KBM-7 (cell line): ENCODE measurements around the gene SYN1.
"Not testable (repeated sequence)": the region's sequence is repeated elsewhere in the genome, so short reads cannot be mapped to it uniquely, and the experiment has no call there.

ENCODE experiments used
- DNase-seq: peaks from one replicate; pipeline ENCODE4 v3.0.0-alpha.2; 2015
- in situ Hi-C: fragments of 300-500 bp; cut with MboI; formaldehyde crosslinking; loops from 2 replicates; pipeline ENCODE4 v1.14.3; 2020; ENCODE audit warnings: low sequenced_read_pairs, low pct_unique_long_range_greater_than_20kb, mixed read lengths

The SYN1 gene

DNA sequence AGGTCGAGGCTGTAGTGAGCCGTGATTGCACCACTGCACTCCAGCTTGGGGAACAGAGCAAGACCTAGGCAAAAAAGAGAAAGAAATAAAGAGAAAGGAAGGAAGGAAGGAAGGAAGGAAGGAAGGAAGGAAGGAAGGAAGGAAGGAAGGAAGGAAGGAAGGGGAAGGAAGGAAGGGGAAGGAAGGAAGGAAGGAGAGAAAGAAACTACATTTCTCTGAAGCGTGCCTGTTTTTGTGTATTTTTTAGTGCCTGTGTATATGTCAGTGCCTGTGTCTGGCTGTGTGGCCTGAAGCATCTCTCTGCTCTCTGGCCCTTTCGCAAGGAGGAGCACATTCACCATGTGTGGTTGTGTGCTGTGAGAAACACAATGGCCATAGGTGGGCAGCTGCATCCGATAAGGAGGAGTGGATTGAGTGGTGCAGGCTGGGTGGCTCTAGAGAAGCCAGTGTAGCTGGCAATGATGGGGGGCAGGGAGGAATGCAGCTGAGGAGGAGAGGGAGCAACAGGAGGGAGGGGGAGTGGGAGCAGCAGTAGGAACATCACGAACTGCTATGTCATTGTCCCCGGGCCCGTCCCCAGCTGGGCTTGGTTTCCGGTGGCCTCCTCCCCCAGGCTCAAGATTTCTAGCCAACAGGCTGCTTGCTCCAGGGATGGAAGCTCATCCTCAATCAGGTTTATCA lies 11.4 kb downstream of the SYN1 start:
- in situ Hi-C loops = no loop called here
- peak; percentile 88 for DNase-seq

- no peak for DNase-seq
- in situ Hi-C loops = no loop called here
These were observed 12.6 kb downstream of the SYN1 start for GRCh38 chrX:47607091-47607490.

- in situ Hi-C loops = no loop called here
- peak; percentile 48 for DNase-seq
These were observed 14.6 kb downstream of the SYN1 start for GRCh38 chrX:47605024-47605423.

DNA sequence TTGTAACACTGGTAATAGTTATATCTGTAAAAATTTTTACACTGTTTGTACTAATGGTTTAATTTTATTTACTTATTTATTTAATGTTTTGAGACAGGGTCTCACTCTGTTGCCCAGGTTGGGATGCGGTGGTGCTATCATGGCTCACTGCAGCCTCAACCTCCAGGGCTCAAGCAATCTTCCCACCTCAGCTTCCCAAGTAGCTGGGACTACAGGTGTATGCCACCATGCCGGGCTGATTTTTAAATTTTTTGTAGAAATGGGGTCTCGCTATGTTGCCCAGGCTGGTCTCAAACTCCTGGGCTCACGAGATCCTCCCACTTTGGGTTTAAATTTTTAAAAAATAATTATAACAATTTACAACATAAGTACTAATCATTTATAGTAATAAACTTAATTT lies 16.5 kb downstream of the SYN1 start:
- in situ Hi-C loops, DNase-seq: not testable (repeated sequence)

DNA sequence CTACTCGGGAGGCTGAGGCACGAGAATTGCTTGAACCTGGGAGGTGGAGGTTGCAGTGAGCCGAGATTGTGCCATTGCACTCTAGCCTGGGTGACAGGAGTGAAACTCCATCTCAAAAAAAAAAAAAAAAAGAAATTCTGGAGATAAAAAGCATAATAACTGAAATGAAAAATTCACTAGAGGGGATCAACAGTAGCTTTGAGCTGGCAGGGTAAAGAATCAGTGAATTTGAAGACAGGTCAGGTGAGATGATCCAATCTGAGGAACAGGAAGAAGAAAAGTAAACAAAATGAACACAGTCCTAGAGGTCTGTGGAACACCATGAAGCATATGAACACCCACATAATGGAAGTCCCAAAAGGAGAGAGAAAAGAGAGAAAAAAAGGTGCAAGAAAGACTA lies 22.4 kb downstream of the SYN1 start:
- DNase-seq = no peak
- in situ Hi-C loops = no loop called here

GRCh38 chrX:47596256-47596655 lies 23.4 kb downstream of the SYN1 start:
- no peak for DNase-seq
- in situ Hi-C loops = no loop called here

DNA sequence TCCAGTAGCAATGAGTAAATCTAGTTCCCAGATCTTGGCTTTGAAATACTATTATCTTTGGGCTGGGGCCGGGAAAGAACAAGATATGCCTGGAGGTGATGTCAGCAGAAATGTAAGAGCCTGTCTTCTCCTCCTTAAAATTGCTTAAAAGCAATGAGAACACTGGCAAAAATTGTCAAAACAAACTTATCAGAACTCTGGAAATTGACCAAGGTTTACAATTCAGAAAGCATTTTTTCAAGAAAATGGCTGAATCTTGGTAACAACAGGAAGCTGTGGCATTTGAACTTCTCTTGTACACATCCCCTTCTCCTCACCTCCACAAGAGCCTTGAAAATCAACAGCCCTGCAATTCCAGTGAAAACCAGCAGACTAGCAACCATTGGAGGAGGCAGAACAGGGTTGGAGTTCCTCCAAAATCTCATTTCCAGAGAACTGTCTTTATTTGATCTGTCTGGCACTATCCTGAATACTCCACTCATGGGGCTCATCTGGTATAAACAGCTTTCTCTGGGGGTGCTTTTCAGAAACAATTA lies 23.9 kb downstream of the SYN1 start:
- in situ Hi-C loops = no loop called here
- DNase-seq = peak; percentile 42

DNA sequence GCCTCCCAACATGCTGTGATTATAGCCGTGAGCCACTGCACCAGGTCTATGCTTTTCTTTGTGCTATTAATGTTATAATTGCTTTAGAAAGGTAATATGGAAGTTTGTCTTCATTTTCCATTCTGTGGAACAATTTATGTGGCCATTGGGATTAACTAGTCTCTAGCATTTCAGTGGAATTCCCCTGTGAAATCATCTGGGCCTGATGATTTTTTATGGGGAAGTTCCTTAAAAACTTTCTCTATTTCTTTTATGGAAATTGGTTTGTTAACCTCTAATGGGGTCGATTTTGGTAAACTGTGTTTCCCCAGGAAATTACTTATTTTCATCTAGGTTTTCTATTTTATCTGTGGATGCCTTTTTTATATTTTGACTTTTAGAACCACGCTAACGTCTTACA lies 26.1 kb downstream of the SYN1 start:
- in situ Hi-C loops = no loop called here
- DNase-seq = no peak

DNA sequence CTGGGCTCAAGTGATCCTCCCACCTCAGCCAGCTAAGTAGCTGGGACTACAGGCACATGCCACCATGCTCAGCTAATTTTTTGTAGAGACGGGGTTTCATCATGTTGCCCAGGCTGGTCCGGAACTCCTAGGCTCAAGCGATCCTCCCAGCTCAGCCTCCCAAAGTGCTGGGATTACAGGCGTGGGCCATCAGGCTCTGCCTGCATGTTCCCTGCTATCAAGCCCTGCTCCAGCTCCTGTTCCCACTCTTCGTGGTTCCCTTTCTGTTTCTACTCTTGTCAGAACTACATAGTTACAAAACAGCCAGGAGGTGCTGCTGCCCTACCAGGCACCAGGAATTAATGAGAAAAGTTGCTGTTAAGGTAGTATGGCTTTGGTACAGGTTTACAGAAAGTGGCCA lies 28.7 kb downstream of the SYN1 start:
- in situ Hi-C loops = no loop called here
- no peak for DNase-seq

DNA sequence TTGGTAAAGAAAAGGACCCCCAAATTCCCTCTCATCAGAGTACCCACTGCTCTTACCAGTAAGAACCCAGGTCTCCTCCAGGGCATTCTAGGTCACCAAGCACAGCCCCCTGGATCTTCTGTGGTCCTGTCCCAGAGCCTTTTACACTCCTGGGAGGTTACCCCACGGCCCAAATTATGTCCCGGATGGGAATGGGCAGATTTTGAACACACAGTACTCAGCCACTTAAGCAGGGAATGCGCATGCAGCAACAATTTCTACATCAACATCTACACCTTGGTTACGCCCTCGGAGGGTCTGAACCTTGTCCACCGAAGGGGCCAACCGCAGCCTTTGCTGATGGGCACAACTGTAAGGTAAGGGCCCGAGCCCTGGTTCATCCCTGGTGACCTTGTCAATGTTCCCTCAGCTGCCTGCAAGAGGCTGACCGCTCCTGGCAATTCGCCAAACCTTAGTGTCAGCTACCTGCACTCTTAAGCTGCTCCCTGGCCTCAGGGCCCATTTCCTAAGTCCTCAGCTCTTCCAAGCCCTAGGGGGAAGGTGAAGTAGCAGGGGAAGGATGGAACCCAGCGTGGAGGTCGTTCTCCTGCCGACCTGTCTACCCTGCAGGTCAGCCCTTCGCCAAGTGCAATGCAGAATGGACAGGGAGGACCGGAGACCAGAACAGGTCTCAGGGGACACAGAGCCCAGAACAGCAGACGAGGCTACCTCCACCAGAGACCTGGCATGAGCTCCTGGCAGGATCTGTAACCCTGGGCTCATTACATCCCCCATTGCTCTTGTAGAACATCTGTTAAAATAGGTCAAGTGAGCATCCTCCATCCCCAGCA lies 31.5 kb downstream of the SYN1 start:
- in situ Hi-C loops = no loop called here
- no peak for DNase-seq

- in situ Hi-C loops = no loop called here
- DNase-seq = no peak
These were observed 32.4 kb downstream of the SYN1 start for GRCh38 chrX:47587091-47587891.

- DNase-seq = no peak
- in situ Hi-C loops = no loop called here
These were observed 33.4 kb downstream of the SYN1 start for GRCh38 chrX:47586043-47586787.

DNA sequence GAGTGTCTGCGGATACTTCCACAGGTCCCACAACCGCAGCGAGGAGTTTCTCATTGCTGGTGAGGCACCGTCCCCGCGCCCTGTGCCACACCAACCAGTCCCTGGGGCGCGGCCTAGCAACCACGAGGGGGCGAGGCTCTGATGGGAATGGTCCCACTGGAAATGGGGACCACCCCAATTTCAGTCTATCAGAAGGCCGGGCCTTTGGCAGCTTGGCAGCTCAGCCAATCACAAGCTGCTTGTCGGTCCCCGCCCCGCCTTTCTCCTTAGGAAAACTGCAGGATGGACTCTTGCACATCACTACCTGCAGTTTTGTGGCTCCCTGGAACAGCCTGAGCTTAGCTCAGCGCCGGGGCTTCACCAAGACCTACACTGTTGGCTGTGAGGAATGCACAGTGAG lies 34.4 kb downstream of the SYN1 start:
- in situ Hi-C loops = no loop called here
- no peak for DNase-seq

- in situ Hi-C loops = no loop called here
- DNase-seq = no peak
These were observed 34.9 kb downstream of the SYN1 start for GRCh38 chrX:47584714-47585113.

DNA sequence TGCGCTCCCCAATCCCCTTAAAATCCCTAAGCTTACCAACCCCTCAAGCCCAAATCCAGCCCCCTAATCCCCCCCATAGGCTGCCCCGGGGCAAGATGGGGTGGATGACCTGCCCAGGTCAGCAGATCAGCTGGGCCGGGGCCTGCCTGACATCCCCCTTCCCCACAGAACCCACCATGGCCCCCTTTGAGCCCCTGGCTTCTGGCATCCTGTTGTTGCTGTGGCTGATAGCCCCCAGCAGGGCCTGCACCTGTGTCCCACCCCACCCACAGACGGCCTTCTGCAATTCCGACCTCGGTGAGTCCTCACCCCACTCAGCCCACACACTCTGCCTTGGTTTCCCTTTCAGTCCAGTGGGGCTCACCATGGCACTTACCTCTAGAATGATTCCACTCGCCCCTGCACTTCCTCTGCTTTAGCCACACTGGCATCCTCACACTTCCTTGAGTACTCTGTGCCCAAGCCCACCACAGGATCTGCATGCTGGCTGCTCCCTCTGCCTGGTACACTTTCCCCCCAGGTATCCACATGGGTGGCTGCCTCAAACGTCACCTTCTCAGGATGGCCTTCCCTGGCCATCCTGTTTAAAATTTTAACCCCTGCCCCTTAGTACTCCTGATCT lies 36.3 kb downstream of the SYN1 start:
- DNase-seq = no peak
- in situ Hi-C loops = no loop called here

DNA sequence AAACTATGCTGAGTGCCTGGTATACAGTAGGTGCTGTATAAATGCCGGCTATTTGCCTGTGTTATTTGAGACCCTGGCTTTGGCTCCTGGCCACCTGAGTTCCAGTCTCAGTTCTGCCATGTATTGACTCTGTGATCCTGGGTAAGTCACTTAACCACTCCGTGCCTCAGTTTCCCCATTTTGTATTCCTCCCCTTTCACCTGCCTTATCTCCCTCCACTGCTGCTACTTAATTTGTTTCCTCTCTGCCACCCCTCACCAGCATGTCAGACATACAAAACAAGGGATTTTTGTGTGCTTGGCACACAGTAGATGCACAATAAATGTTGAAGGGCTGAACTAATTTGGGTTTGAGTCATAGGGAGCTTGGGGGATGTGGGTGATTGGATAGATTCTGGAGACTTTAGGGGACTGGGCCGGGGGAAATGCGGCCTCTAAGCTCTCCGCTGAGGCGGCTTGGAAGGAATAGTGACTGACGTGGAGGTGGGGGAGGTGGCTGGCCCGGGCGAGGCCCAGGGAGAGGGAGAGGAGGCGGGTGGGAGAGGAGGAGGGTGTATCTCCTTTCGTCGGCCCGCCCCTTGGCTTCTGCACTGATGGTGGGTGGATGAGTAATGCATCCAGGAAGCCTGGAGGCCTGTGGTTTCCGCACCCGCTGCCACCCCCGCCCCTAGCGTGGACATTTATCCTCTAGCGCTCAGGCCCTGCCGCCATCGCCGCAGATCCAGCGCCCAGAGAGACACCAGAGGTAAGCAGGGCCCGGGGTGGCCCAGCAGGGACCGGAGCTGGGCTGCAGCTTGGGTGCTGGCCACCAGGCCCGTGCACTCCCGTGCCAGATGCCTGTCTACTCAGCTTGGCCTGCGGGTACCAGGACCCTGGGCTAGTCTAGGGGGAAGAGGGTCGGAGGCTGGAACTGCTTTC lies 37.7 kb downstream of the SYN1 start, which contains the start of gene TIMP1:
TIMP1 (plus strand) TSS at position 706 of the 917 bp plus-strand sequence. CDS start 980 bp downstream, outside the sequence.
- peak; percentile 98 for DNase-seq
- in situ Hi-C loops = no loop called here

DNA sequence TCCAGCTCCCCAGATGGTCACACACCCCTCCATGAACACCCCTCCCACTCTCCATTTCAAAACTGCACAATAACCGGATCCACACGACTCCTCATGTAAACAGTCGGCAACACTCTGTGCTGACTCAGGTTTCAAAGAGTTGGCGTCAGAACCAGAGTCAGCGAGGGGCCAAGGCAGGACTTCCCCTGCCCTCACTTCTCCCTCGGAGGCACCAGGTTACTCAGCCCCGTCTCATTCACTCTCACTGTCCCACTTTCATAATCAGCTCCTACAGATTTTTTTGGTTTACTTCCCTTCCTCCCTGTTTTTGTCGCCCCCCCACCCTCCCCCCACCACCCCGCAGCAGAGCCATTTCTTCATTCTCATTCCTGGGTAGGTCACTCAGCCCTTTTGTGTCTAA lies 40.1 kb downstream of the SYN1 start:
- peak; percentile 43 for DNase-seq
- in situ Hi-C loops = no loop called here

- DNase-seq = no peak
- in situ Hi-C loops = no loop called here
These were observed 41.0 kb downstream of the SYN1 start for GRCh38 chrX:47578692-47579091.
